Measurements from ENCODE around the gene FGF1.

Gene FGF1

GRCh38 chr5:142640316-142641005, 45.4 kb downstream of the FGF1 start:
- DNase-seq, result no peak

GRCh38 chr5:142639455-142639854, 46.4 kb downstream of the FGF1 start:
- DNase-seq, result no peak

- no peak for DNase-seq
Measured at GRCh38 chr5:142637871-142638270, 48.0 kb downstream of the FGF1 start.

- DNase-seq, result no peak
Measured at GRCh38 chr5:142636698-142637324, 49.1 kb downstream of the FGF1 start.

- DNase-seq, result no peak
Measured at GRCh38 chr5:142636093-142636492, 49.8 kb downstream of the FGF1 start.

- DNase-seq, result no peak
Measured at GRCh38 chr5:142634216-142635011, 51.5 kb downstream of the FGF1 start.

GRCh38 chr5:142630927-142631539, 54.9 kb downstream of the FGF1 start:
- no peak for DNase-seq

GRCh38 chr5:142627383-142628217, 58.3 kb downstream of the FGF1 start:
- DNase-seq, result no peak

- no peak for DNase-seq
Measured at GRCh38 chr5:142626786-142627185, 59.1 kb downstream of the FGF1 start.

GRCh38 chr5:142626099-142626498, 59.8 kb downstream of the FGF1 start:
- no peak for DNase-seq

- DNase-seq, result no peak
Measured at GRCh38 chr5:142621227-142621626, 64.7 kb downstream of the FGF1 start.

GRCh38 chr5:142619815-142620214, 66.1 kb downstream of the FGF1 start:
- DNase-seq, result no peak

- no peak for DNase-seq
Measured at GRCh38 chr5:142618130-142618523, 67.8 kb downstream of the FGF1 start.

GRCh38 chr5:142617416-142618129, 68.3 kb downstream of the FGF1 start:
- DNase-seq, result no peak

- DNase-seq, result no peak
Measured at GRCh38 chr5:142615948-142616347, 69.9 kb downstream of the FGF1 start.

- no peak for DNase-seq
Measured at GRCh38 chr5:142614054-142614453, 71.8 kb downstream of the FGF1 start.

- no peak for DNase-seq
Measured at GRCh38 chr5:142613271-142613671, 72.6 kb downstream of the FGF1 start.

- DNase-seq, result no peak
Measured at GRCh38 chr5:142612494-142613270, 73.2 kb downstream of the FGF1 start.

- DNase-seq, result peak in 1 of 2 donors; percentile 52
Measured at GRCh38 chr5:142611154-142611553, 74.7 kb downstream of the FGF1 start.

- DNase-seq, result no peak
Measured at GRCh38 chr5:142610176-142611001, 75.5 kb downstream of the FGF1 start.

Data from bone marrow (tissue), 2 donors.